ENCODE results near the gene IL3. TPM values are rescaled to one million over a fixed set of nuclear protein-coding genes. Genes with fewer than 3 reads are reported as not detected.
A peak's percentile ranks its signal among the peaks of the same experiment; 100 is the strongest.

IL3 gene
- total RNA-seq, 2 donors from 2014 or later = 6.2 to 8.9 TPM

DNA sequence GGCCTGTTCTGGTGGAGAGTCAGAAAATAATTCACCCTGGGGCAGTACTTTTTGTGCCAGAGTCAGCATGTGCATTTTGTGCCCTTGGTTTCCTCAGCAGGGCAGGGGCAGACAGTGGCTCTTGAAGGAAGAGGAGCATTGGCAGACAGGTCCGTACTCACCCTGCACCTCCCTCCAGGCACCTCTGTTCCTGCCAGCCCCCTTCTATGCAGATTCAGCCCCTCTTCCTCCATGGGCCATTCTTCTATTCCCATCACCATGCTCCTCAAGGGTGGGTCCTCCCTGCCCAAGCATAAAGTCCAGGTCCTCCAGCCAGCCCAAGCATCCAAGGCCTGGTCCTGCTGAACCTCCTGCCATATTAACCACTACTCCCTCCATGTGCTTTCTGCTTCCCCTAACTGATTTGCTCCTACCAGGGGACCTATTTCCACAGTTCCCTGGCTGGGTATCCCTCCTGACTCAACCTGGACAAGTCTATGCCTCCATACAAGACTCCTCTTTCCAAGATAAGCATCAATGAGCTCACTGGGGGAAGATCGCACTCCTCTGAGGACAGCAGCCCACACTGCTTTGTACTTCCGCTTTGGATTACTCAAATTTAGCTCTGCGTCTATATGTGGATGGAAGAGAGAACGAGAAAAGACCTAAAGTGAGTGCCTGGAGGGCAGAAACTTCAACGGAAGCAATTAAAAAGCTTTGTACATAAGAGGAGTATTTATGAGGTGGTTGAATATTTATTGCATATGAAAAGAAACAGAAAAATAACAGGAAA lies 39.7 kb upstream of the IL3 start:
- Mint-ChIP-seq H3K4me3 (peak overlapping the region; percentile 59 to 74), H3K27ac (peak overlapping the region; percentile 34), H3K9me3 (no peaks in the 10 kb centered on the region), H3K36me3 (ENCODE audit: insufficient read depth in 2 of 2) (no peaks in the 10 kb centered on the region), H3K27me3 (ENCODE audit: low read depth) (peaks cover 41% of the 10 kb centered on the region), H3K4me1 (ENCODE audit: low read depth) (peaks cover 50% of the 10 kb centered on the region)
- peak in 1 of 2 donors; percentile 32 for DNase-seq
- ATAC-seq (replicated peaks in 1 of 2) = peak; percentile 49 to 52

DNA sequence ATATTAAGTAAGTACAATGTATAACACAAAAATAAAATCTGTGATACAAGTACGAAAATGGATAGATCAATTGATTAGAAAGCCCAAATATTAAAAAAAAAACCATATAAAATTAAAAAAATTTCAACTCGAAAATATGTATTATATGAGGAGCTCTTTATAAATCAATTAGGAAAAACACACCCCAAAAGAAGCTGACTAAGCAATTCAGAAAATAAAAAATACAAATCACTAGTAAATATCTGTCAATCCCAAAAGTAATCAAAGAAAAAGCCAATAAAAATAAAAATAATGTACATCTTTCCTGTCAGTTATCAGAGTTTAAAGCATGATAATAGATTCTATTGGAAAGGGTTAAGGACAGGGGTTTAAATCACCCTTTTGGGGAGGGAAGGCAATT lies 38.8 kb upstream of the IL3 start:
- no peak overlapping the region for H3K4me3 Mint-ChIP-seq
- H3K27me3 Mint-ChIP-seq (ENCODE audit: low read depth) = peaks cover 32% of the 10 kb centered on the region
- no peaks in the 10 kb centered on the region for H3K9me3 Mint-ChIP-seq
- DNase-seq (no peak), ATAC-seq (replicated peaks in 1 of 2) (no peak)
- no peak overlapping the region for H3K27ac Mint-ChIP-seq
- no peaks in the 10 kb centered on the region for H3K36me3 Mint-ChIP-seq (ENCODE audit: insufficient read depth in 2 of 2)
- peaks cover 43% of the 10 kb centered on the region for H3K4me1 Mint-ChIP-seq (ENCODE audit: low read depth)

DNA sequence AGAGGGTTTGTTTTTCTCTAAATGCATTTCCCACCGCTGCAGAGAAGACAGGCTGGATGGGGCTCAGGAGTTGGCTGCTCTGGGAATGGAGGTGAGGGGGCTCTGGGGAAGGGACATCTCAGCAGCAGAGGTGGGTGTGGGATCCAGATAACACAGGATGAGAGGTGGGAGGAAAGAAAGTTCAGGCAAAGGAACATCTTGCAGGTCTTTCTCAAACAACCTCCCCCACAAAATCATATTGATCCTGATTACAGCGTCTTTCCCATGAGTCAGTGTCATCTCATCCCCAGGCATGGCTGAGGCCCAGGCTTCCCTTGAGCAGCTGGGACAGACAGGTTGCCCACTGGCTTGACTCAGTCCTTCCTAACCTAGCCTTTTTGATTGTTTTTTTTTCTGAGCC lies 37.7 kb upstream of the IL3 start:
- Mint-ChIP-seq H3K27me3 (ENCODE audit: low read depth) (peaks cover 24% of the 10 kb centered on the region), H3K27ac (peak overlapping the region; percentile 5), H3K9me3 (no peaks in the 10 kb centered on the region), H3K4me3 (peak overlapping the region; percentile 30 to 35), H3K4me1 (ENCODE audit: low read depth) (peaks cover 44% of the 10 kb centered on the region), H3K36me3 (ENCODE audit: insufficient read depth in 2 of 2) (peaks cover 0 to under 1% of the 10 kb centered on the region in 2 donors)
- DNase-seq = peak in 1 of 2 donors; percentile 46
- ATAC-seq (replicated peaks in 1 of 2) = no peak

GRCh38 chr5:132023258-132024116 lies 37.0 kb upstream of the IL3 start:
- H3K27ac Mint-ChIP-seq = peak overlapping the region; percentile 5
- DNase-seq (no peak), ATAC-seq (replicated peaks in 1 of 2) (no peak)
- peaks cover 0 to 1% of the 10 kb centered on the region in 2 donors for H3K36me3 Mint-ChIP-seq (ENCODE audit: insufficient read depth in 2 of 2)
- peaks cover 40% of the 10 kb centered on the region for H3K4me1 Mint-ChIP-seq (ENCODE audit: low read depth)
- peak overlapping the region; percentile 30 to 35 for H3K4me3 Mint-ChIP-seq
- no peaks in the 10 kb centered on the region for H3K9me3 Mint-ChIP-seq
- peaks cover 26% of the 10 kb centered on the region for H3K27me3 Mint-ChIP-seq (ENCODE audit: low read depth)

GRCh38 chr5:132024117-132024435 lies 36.4 kb upstream of the IL3 start:
- DNase-seq = no peak
- ATAC-seq (replicated peaks in 1 of 2) = no peak
- peaks cover 26% of the 10 kb centered on the region for H3K27me3 Mint-ChIP-seq (ENCODE audit: low read depth)
- H3K27ac Mint-ChIP-seq = no peak overlapping the region
- H3K9me3 Mint-ChIP-seq = no peaks in the 10 kb centered on the region
- H3K4me3 Mint-ChIP-seq = no peak overlapping the region
- peaks cover 36% of the 10 kb centered on the region for H3K4me1 Mint-ChIP-seq (ENCODE audit: low read depth)
- peaks cover 0 to 1% of the 10 kb centered on the region in 2 donors for H3K36me3 Mint-ChIP-seq (ENCODE audit: insufficient read depth in 2 of 2)

DNA sequence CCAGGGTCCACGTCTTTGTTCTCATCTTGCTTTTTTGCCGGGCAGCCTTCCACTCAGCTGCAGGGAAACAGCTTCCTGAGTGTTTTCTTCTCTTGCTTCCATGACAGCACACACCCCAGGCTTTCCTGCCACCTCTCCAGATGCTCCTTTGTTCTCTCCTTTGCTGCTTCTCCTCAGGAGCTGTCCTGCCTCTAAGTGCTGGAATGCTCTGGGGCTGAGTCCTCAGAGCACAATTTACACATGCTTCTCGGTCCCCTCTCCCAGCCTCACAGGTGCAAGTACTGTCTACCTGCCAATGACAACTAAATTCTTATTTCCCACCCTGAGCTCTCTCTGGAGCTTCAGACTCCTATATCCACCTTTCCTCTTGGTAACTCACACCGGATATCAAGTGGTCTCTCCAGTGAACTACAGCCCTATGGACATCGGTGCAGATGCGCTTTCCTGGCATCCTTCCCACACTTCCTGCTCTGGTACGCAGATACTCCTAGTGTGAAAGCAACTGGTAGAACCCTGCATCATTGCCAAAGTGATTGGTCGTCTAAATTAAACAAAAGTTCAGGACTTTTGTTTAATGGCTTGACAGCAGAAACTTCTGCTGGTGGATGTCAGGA lies 35.6 kb upstream of the IL3 start:
- H3K27me3 Mint-ChIP-seq (ENCODE audit: low read depth) = peaks cover 32% of the 10 kb centered on the region
- DNase-seq = no peak
- peaks cover 0 to 3% of the 10 kb centered on the region in 2 donors for H3K9me3 Mint-ChIP-seq
- peaks cover 0 to 1% of the 10 kb centered on the region in 2 donors for H3K36me3 Mint-ChIP-seq (ENCODE audit: insufficient read depth in 2 of 2)
- H3K4me3 Mint-ChIP-seq = no peak overlapping the region
- no peak for ATAC-seq (replicated peaks in 1 of 2)
- H3K27ac Mint-ChIP-seq = no peak overlapping the region
- peaks cover 28% of the 10 kb centered on the region for H3K4me1 Mint-ChIP-seq (ENCODE audit: low read depth)

- Mint-ChIP-seq H3K4me1 (ENCODE audit: low read depth) (peaks cover 22% of the 10 kb centered on the region), H3K27me3 (ENCODE audit: low read depth) (peaks cover 38% of the 10 kb centered on the region), H3K4me3 (no peak overlapping the region), H3K27ac (no peak overlapping the region), H3K9me3 (peaks cover 0 to 3% of the 10 kb centered on the region in 2 donors), H3K36me3 (ENCODE audit: insufficient read depth in 2 of 2) (peaks cover 0 to 1% of the 10 kb centered on the region in 2 donors)
- ATAC-seq (replicated peaks in 1 of 2) = no peak
- DNase-seq = no peak
These were observed 35.0 kb upstream of the IL3 start for GRCh38 chr5:132025403-132025971.

DNA sequence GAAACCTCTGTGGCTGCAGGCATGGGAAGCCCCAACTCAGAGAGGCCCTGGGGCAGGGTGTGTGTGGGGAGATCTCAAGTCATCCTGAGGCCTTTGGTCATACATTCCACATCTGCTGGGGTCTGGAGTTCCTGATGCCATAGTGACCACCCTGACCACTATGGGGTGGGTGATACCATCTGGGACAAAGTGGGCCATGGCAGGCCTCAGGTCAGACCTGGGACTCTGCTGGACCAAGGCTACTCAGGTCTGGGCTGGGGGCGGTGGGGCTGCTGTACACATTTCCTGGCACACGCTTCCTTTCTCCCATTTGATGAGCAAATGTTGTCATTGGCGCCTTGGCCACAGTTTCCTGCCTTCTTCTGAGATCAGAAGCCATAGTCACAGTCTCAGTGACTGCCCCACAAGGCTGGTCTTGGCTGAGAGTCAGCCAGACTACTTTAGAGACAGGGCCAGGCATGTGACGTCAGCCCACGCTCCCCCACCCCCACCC lies 33.9 kb upstream of the IL3 start:
- ATAC-seq (replicated peaks in 1 of 2) = peak; percentile 83 to 86
- peaks cover 0 to 1% of the 10 kb centered on the region in 2 donors for H3K36me3 Mint-ChIP-seq (ENCODE audit: insufficient read depth in 2 of 2)
- H3K9me3 Mint-ChIP-seq = peaks cover 0 to 3% of the 10 kb centered on the region in 2 donors
- peak; percentile 52 to 55 for DNase-seq
- peaks cover 35% of the 10 kb centered on the region for H3K27me3 Mint-ChIP-seq (ENCODE audit: low read depth)
- H3K4me3 Mint-ChIP-seq = peak overlapping the region; percentile 11 to 16
- H3K4me1 Mint-ChIP-seq (ENCODE audit: low read depth) = peaks cover 12% of the 10 kb centered on the region
- no peak overlapping the region for H3K27ac Mint-ChIP-seq

- Mint-ChIP-seq H3K27me3 (ENCODE audit: low read depth) (peaks cover 35% of the 10 kb centered on the region), H3K4me3 (peak overlapping the region; percentile 29 to 35), H3K9me3 (peaks cover 0 to 3% of the 10 kb centered on the region in 2 donors), H3K27ac (no peak overlapping the region), H3K36me3 (ENCODE audit: insufficient read depth in 2 of 2) (peaks cover 0 to 1% of the 10 kb centered on the region in 2 donors), H3K4me1 (ENCODE audit: low read depth) (peaks cover 12% of the 10 kb centered on the region)
- ATAC-seq (replicated peaks in 1 of 2) = peak; percentile 18 to 26
- DNase-seq = no peak
These were observed 33.4 kb upstream of the IL3 start for GRCh38 chr5:132027027-132027426.

DNA sequence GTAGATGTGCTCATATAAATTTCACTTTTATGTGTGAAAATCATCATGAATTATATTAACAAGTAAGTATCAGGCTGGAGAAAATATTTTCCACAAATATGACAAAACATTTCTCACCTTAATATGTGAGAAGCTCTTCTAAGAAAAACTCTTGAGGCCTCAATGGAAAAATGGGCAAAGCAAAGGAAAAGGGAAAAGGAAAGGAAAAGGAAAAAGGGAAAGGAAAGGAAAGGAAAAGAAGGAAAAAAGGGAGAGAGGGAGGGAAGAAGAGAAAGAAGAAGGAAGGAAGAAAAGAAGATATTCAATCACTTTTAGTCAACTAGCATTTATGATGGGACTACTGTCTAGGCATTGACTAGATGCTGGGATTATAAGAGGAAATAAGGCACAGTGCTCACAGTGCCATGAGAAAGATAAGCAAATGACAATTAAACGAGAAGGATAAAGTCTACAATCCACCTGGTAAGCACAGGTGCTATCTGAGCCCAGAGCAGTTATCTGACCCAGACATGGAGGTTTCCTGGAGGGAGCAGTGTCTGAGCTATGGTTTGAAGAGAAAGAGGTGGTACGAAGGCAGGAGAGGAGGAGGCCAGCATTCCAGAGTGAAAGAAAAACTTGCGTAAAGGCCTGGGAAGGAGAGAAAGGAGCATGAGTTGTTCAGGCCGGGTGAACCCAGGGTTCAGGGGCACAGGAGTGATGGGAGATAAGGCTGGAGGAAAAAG lies 30.7 kb upstream of the IL3 start:
- Mint-ChIP-seq H3K4me3 (no peak overlapping the region), H3K27ac (peak overlapping the region; percentile 7), H3K27me3 (ENCODE audit: low read depth) (peaks cover 33% of the 10 kb centered on the region), H3K36me3 (ENCODE audit: insufficient read depth in 2 of 2) (peaks cover 2 to 8% of the 10 kb centered on the region in 2 donors), H3K9me3 (peaks cover 3 to 8% of the 10 kb centered on the region in 2 donors), H3K4me1 (ENCODE audit: low read depth) (peaks cover 12% of the 10 kb centered on the region)
- DNase-seq = no peak
- no peak for ATAC-seq (replicated peaks in 1 of 2)

DNA sequence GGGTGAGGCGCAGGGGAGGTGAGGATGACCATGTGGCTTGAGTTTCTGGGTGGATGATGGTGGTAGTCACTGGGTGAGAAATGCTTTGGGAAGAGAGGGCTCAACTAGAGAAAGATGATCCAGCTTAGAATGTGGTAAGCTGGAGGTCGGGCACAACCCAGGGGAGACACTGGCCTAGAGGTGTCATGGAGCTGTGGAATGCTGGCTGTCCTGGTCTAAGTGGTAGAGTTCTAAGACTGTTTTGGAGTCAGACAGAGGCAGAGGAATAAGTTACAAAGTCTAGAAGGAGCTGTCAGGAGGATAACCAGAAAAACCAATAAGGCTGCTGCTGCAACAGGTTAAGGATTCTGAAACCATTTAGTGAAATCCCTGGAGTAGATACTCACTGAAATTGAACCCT lies 29.8 kb upstream of the IL3 start:
- DNase-seq (no peak), ATAC-seq (replicated peaks in 1 of 2) (no peak)
- Mint-ChIP-seq H3K27ac (no peak overlapping the region), H3K4me3 (no peak overlapping the region), H3K27me3 (ENCODE audit: low read depth) (peaks cover 33% of the 10 kb centered on the region), H3K9me3 (peaks cover 3 to 8% of the 10 kb centered on the region in 2 donors), H3K4me1 (ENCODE audit: low read depth) (peaks cover 12% of the 10 kb centered on the region), H3K36me3 (ENCODE audit: insufficient read depth in 2 of 2) (peaks cover 2 to 8% of the 10 kb centered on the region in 2 donors)

DNA sequence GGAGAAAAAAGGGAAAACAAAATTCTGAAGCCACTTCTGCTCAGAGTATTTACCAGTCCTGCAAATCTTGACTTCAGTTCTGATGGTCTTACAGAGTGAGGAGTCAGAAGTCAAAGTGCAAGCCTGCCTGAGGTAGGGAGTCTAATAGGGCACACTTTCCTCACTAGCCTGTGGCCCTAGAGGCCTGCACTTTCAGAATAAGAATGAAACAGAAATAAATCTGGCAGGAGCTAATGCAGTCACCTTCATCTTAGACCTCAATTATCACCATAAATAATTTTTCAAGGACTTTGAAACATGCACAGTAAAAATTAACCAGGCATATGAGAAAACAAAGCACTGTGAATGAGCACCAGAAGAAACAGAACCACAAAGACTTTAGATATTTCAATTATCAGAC lies 28.3 kb upstream of the IL3 start:
- peak overlapping the region; percentile 3 for H3K27ac Mint-ChIP-seq
- peaks cover 3 to 8% of the 10 kb centered on the region in 2 donors for H3K9me3 Mint-ChIP-seq
- ATAC-seq (replicated peaks in 1 of 2) = no peak
- peaks cover 2 to 8% of the 10 kb centered on the region in 2 donors for H3K36me3 Mint-ChIP-seq (ENCODE audit: insufficient read depth in 2 of 2)
- H3K4me1 Mint-ChIP-seq (ENCODE audit: low read depth) = peaks cover 10% of the 10 kb centered on the region
- H3K4me3 Mint-ChIP-seq = no peak overlapping the region
- no peak for DNase-seq
- peaks cover 33% of the 10 kb centered on the region for H3K27me3 Mint-ChIP-seq (ENCODE audit: low read depth)

All from activated T-cell treated with anti-CD3 and anti-CD28 coated beads, Interleukin-2, amount 50 U/mL, for 72 hours (primary cell).